A204.1 (cell line): ENCODE data around the gene FBLN2.
"Not testable (repeated sequence)": the region's sequence is repeated elsewhere in the genome, so short reads cannot be mapped to it uniquely, and the experiment has no call there.

Experiments
- FAIRE-seq: peaks from 2 replicates; lab custom pipeline; 2012; peaks lifted over from hg19 to GRCh38; lab: Jason Lieb, UNC

FBLN2 gene

DNA sequence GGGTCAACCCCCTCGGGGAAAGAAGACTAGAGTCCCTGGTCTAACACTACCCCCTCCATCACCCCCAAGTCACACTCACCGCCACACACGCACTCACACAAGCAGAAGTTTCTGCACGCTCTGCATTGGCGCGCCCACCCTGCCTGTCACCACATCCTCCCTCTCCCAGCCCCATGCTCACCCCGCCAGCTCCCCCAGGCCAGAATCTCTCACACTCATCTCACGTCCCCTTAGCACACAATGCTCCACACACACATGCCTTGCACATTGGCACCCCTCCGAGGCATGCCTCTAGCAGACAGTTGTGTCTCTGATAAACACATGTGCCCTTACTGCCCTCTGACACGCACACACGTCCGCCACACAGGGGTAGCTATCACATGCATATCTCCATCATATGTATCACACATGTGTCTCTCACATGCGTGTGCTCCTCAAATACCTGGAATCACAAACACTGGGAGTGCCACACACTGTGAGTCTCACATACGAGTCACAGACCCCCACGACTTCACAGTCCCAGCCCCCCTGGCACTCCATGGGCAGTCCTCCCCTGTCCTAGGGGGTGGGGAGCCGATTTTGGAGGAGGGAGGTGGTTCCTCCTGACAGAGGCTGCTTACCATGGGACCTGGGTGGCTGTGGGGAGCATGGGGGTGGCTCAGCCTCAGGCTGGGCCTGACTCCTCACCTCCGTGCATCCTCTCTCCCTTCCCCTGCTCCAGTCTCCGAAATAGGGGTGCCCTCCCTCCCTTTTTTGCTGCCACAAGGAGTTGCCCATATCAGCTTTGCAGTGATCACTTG is 898 bp downstream of the FBLN2 start:
- no peak for FAIRE-seq

DNA sequence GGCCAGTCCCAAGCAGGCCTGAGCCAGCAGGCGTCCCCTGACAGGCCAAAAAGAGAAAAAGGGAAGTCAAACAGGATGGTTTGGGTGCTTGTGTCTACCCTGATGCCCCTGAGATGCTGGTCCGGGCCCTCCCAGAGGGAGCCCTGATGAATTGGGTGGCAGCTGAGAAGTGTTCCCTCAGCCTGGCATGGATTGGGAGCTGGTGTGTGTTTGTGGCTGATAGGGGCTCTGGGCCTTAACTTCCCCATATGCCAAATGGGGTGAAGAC is 1.4 kb downstream of the FBLN2 start:
- FAIRE-seq, result no peak

DNA sequence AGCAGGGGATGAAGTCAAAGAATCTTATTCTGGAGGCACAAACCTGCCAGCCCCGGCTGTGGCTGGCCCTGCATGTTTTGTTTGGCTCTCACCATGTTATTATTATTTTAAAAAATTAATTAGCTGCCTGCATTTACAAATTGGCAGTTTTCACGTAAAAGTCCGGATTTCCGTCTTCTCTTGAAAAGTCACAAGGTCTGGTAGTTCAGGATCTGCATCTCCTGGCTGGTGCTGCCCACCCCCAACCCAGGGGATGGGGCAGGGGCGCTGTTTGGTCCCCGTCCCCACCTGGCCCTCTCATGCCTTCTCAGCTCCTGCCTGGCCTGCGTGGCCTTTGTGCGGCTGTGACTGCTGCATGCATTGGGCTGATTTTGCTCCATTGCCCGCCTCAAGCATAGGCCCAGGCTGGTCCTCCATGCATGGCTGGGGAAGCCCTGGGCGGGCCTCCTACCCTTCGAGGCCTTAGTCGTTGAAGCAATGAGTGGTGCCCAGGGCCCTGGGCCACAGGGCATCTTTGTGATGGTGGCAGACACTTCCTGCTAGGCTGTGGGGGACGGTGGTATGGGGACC is 2.0 kb downstream of the FBLN2 start:
- FAIRE-seq, result no peak

DNA sequence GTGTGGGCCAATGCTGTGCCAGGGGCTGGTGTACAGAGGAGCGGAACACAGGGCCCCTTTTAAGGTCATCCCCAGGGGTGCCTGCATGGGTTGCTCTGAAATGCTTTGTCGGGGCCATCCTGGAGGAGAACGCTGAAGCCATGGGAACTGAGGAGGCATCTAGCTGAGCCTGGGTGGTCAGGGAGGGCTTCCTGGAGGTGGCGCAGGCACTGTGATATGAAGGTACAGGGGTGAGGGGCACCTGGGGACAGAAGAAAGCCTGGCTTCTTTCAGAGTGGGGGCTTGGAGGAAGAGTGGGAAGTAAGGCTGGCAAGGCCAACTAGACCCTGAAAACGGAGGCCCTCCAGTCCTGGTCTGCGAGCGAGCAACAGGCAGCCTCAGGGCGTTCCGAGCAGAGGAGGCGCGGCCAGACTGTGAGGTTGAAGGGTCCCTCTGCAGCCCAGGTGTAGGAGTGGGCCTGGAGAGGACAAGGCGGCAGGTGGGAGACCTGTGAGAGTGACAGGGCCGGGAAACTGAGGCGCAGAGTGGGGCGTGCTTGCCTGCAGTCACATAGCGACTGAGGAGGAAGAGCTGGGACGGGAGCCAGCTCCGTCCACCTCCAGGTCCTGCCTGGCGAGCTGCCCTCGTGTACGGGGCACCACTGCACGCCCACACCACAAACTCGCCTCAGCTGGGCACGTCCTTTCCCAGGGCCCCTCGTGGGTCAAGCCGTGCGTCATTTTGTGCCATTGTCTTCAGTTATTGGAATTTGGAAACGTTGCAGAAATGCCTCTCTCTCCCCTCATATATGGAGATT is 4.1 kb downstream of the FBLN2 start:
- FAIRE-seq, result no peak

DNA sequence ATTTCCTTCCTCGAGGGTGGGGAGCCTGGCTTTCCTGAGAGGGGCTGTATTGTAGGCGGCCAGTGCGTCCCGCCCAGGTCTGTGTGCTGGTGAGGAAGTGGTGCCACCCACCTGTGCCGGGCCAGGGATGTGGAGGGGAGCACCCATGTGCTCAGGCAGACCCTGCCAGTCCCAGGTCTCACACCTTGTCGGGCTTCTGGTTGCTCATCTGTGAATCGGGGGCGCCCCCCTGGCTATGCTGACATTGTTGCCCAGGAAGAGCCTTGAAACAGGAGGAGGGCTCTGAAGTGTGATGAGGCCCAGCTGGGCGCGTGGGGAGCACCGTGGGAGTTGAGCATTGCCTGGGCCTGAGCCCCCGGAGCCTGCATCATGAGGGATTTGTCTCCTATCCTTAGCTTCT is 4.8 kb downstream of the FBLN2 start:
- no peak for FAIRE-seq

DNA sequence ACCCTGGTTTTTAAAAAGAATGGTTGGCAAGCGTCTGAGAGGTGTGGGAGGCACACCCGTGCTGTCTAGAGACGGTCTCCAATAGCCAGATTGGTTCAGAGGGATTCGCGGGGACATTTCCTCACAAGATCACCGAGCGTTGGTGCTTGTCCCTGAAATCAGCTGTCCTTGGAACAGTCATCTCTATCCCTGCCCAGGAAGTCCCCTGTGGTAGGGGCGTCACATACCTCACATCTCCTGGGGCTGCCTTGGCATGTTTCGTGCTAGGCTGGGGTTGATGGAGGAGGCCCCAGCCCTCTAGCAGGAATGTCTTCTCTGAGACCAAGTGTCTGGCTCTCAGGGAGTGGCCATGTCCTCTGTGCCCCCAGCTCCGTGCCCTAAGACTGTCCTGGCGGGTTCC is 6.8 kb downstream of the FBLN2 start:
- FAIRE-seq, result no peak

DNA sequence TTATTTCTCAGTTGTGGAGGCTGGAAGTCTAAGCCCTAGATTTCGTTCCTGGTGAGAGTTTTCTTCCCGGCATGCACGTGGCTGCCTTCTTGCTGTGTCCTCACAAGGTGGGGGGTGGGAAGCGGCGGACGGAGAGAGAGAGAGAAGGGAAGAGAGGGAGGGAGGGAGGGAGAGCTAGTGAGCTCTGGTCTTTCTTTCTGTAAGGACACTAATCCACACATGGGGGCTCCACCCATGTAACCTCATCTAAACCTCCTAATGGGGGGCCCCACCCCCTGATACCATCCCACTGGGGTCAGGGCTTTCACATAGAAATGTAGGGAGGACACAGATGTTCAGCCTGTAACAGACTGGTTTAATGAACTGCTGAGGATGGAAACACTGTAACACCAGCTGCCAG is 7.3 kb downstream of the FBLN2 start:
- no peak for FAIRE-seq

DNA sequence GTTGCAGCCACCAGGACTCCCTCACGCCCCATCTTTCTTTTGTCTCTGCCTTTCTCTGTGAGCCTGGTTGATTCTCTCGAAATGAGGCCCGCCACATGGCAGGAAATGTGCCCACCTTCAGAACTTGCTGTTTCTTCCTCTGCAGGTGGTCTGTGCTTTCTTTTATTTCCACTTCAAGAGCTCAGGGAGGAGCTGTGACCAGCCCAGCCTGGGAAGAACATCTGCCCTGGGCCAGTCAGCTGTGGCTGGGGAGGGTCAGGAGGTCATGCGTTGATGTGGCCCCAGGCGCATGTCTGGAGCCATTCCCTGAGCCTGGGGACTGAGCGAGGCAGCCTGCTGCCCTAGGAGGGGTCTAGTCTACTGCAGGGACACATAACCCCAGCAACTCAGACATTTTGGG is 8.0 kb downstream of the FBLN2 start:
- FAIRE-seq, result no peak

DNA sequence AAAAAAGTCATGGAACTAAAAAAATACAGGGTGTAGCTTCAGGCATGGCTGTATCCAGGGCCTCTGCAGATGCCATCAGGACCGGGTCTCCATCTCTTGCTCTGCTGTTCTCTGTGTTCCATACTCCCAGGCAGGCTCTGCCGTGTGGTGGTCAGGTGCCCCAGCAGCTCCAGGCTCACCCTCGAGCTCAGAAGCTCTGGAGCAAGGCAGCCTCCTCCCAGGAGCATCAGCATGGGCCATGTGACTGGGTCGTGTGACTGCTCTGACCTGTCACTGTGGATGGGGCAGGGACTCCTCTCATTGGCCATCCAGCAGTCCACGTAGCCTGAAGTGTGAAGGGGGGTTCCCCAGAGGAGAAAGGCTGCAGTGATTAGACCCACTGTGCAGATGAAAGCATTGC is 8.5 kb downstream of the FBLN2 start:
- FAIRE-seq, result no peak

DNA sequence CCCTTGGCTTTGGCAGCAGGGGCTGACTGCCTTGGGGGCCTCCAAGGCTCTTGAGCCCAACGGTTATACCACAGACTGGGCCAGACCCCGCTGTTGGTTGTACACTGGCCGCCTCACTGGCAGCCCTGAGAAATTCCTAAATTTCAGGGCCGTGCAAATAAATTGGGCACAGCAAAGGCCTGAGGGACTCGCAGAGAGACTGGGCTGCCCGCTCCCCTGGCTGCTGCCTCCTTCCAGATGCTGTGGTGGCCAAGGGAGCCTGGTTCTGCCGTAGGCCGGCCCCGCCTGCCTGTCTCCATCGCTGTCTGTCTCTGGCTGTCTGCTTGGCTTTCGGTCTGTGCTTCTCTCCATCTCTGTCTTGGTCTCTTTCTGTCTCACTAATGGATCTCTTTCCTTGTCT is 9.0 kb downstream of the FBLN2 start:
- FAIRE-seq, result no peak

DNA sequence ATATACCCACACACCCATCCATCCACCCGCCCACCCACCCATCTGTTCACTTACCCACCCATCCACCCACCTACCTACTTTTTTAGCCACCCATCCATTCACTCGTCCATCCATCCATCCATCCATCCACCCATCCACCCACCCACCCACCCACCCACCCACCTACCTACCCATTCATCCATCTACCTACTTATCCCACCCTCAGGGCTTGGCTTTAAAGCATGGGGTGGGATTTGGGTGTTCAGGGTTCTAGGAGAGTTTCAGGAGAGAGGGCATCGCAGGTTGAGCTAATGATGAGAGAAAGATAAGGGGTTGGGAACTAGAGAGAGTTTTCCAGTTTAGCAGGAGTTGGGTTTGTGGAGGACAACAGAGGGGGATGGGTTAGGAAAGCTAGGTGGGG is 9.7 kb downstream of the FBLN2 start:
- no peak for FAIRE-seq

DNA sequence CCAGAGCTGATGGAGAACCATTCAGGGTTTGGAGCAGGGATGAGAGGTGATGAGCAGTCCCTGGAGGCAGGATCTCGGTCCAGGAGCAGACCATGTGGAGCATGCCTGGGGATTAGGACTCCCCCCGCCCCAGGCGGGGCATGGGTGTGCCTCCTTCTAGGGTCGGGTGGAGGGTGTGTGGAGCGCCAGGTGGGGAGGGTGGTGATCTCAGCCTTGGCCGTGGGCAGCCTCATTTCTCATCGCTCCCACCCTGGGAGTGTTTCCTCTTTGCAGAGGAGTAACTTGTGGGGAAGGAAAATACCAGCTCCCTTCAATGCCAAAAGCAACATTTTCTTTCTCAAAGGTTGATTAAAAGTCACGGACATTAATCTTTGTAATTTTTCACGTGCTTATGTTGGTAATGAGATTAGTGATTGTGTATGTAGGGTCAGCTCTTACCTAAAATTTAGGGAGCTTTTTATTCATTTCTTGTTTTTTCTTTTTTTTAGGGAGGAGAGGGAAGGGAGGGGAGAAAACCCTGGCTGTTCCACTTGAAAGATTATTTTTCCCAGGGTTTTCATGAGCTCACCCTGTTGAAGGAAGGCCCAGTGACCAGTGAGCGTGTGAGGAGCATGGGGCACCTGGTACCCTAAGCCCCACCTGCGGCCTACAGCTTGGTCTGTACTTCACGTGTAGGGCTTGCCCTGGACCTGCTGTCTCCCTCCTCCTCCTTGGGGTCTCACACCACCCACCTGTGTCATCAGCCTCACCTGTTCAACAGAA is 11.0 kb downstream of the FBLN2 start:
- FAIRE-seq, result no peak

DNA sequence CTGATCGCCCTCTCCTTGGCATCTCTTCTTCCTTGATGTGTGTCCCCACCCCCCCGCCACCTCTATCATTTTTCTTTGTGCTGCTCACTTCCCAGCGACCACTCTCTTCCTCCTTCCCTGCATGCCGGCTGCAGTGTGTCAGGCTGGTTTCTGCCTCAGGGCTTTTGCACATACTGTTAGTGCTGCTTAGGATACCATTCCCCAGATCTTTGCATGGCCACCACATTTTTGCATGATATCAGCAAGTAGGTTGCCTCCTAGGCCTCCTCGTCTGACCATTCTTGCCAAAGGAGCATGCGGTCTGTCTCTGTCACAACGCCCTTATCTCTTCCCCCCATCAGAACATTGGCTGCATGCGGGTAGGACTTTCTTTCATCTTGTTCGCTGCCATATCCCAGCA is 12.5 kb downstream of the FBLN2 start:
- FAIRE-seq, result no peak

DNA sequence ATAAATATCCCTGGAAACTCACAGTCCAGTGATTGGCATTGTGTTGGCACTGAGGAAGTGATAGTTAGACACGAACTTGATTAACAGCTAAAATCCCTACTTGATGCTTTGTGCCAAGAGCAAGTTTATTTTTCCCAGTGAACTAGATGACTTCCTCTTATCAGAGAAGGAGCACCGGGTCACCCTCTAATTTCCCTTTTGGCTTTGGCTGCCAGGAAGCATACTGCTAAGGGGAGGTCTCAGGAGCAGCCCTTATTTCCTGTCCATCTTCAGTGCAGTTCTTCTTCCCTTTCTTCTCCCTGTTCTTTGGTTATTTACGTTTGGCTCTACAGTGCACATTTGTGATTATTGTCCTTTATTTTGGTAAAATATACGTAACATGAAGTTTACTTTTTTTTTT is 13.0 kb downstream of the FBLN2 start:
- FAIRE-seq, result no peak

DNA sequence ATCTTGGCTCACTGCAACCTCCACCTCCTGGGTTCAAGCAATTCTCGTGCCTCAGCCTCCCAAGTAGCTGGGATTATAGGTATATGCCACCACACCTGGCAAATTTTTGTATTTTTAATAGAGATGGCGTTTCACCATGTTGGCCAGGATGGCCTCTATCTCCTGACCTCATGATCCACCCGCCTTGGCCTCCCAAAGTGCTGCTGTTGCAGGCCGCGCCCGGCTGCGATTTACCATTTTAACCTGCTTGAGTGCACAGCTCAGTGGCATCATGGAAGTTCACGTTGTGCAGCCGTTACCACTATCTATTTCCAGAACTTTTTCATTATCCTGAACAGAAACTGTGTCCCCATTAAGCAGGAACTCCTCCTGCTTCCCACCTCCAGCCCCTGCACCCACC is 13.5 kb downstream of the FBLN2 start:
- FAIRE-seq, result not testable (repeated sequence)

DNA sequence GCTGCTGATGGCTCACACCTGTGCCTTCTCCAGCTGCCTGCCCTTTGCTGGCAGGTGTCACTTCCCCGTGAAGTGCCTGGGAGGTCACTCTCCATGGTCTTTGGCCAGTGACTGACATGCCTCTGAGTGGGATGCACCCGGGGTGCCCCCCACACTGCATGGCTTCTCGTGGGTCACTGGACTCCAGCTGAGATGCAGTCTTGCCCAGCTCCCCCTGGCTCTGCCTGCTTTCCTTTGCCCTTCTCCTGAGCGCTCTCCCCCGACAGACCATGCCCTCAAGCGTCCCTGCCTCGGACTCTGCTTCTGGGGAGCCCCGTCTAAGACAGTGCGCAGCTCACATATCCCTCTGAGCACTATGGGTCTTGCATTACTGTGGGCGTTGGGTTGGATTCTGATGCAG is 14.4 kb downstream of the FBLN2 start:
- FAIRE-seq, result no peak

DNA sequence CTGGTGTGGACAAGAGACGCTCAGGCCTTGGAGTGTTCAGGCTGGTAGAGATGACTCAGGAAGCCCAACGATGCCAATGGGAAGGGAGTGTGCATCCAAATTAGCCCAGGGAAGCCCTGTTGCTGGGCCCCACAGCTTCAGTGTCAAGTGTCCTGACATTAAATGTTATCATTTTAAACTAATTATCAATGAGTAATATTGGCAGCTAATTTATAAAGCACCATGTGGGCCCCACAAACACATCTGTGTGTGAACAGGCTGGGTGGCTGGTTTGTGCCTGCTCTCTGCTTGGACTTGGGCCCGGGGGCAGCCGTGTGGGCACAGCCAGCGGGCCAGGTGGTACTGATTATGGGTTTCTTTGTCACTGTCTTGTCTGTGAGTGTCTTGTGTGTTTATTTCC is 15.0 kb downstream of the FBLN2 start:
- no peak for FAIRE-seq

DNA sequence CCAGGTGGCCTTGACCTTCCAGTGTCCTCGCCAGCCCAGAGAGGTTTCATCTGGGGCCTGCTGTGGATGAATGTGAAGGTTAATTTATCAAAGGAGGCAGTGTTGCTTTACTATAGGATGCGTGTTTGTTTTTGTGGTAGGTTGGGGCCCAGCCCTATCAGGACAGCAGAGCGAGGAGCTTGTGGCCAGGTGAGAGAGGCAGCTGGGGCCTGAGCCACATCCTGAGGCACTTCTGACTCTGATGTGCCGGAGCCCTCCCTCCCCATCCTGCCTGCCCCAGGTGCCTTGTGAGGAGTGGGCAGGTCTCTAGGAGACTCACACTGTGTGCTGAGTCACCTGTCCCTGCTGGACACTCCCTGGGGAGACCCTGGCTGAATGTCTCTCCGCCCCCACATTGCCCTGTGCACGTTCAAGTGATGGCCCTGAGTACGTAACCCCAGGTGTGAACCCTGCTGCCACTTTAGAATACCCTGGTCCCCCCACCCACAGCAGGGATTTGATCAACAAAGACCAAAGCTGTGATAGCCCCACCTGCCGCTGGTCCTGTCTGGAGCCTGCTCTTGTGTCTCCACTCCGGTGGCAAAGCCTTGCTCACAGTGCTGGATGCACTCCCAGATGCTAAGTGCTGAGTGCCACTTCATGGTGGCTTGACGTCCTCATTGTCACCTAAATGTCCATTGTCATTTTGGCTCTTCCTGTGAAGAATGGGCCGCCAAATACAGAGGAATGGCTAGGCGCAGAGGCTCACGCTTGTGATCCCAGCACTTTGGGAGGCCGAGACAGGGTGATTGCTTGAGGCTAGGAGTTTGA is 16.0 kb downstream of the FBLN2 start:
- no peak for FAIRE-seq

DNA sequence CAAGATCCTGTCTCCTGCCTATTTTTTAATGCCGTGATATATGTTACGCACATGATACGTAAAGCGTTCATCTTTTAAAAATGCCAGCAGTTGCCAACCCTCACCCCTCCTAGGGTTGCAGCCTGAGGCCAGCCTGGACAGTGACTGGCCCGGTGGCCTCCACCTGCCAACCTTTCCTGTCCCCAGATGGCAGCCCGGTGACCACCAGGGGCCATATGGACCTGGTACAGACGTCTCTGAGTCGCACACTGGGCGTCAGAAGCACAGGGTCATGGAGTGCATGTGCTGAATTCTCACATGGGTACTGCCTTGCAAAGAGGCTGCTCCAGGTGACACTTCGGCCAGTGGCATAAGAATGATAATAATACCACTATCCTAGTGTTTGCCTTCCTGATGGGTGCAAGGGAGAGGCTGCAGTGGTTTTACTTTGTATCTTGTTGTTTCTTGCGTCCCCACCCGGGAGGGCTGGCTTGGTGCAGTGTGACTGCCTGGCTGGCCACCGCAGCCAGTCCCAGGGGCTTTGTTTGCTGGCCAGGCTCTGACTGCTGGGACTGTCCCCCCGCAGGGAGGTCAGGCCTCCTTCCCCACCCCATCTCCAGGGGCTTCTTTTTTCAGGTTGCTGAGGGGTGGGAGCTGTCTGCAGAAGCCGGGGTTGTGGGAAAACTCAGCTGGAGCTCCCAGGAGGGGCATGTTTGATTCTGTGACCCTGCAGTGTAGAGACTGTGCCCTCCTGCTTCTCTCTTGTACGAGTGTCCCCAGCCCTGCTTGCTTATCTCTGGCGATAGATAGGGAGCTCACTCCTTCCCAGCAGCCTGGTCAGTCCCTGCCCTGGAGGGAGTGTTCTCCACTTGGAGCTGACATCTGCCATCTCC is 16.9 kb downstream of the FBLN2 start:
- FAIRE-seq, result no peak

DNA sequence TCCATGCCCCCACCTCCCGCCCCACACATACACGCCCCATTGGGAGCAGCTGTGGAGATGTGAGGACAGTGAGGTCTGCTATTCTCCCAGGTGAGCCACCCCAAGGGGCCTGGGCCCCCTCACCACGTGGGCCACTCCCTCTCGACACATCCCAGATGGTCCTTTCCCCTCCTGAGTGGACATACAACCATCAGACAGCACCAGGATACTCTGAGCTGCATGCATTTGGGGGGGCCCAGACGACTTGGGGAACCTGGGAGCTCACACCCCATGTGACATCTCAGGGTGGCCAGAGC is 17.5 kb downstream of the FBLN2 start:
- no peak for FAIRE-seq

DNA sequence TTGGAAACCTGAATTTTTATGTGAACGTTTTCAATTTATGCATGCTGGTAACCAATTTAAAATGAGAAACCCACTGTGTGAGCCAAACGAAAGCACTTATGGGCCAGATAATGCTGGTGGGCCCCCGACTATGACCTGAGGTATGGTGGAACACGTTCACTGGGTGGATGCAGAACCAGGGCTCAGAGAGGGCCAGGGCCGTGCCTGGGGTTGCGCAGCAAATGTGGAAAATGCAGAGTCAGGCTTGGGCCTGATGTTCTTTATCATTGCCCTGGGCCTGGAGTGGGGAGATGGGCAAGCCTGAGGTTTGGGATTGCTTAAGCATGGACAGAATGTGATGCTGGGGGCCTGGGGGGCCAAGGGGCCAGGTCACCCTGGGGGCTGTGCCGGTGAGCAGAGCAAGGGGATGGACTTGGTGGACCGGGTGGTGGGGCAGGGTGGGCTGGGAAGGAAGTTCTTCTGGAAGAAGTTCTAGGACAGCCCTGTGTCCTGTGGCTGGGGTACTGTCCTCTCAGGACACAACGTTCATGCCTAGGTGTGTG is 17.9 kb downstream of the FBLN2 start:
- FAIRE-seq, result no peak
